ENCODE measurements around the gene PIEZO2. TPM values are rescaled to one million over a fixed set of nuclear protein-coding genes. Genes with fewer than 3 reads are reported as not detected.

Gene PIEZO2
- total and polyA plus RNA-seq, 12 donors, result 0.07 to 1.4 (median 0.25) TPM; not detected in 1

DNA sequence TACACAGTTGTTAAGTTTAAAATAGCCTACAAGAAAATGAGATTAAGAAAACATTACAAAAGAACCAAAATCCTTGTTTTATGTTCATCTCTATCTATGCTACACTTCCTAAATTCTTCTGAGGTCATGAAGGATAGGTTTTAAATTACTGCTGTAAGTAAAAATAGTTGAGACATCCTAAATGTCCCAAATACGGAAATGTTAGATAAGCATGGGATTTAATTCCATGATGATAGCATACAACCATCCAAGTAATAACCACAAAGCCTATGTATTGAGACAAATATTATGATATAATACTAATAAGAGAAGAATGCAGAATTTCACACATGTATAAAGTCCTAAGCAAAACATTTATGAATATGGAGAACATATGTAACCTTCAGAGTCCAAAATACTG lies 34.1 kb downstream of the PIEZO2 start:
- H3K27me3 ChIP-seq, result no peaks in the 10 kb centered on the region
- no peak for ATAC-seq
- intact Hi-C loops (cut with DNase I), result loop anchor here in 1 of 10 donors (1.0 kb wide), 1 partner anchor 14 kb away; no protein-coding TSS in a partner anchor
- no peak overlapping the region for H3K27ac ChIP-seq
- 62 to 74% methylated on average over 1 of the region's 1 CpG for WGBS, 2 donors
- no peak overlapping the region for H3K4me3 ChIP-seq
- no peaks in the 10 kb centered on the region for H3K4me1 ChIP-seq
- H3K36me3 ChIP-seq, result no peaks in the 10 kb centered on the region
- H3K9me3 ChIP-seq, result no peaks in the 10 kb centered on the region
- TF ChIP-seq, protein P1, sequence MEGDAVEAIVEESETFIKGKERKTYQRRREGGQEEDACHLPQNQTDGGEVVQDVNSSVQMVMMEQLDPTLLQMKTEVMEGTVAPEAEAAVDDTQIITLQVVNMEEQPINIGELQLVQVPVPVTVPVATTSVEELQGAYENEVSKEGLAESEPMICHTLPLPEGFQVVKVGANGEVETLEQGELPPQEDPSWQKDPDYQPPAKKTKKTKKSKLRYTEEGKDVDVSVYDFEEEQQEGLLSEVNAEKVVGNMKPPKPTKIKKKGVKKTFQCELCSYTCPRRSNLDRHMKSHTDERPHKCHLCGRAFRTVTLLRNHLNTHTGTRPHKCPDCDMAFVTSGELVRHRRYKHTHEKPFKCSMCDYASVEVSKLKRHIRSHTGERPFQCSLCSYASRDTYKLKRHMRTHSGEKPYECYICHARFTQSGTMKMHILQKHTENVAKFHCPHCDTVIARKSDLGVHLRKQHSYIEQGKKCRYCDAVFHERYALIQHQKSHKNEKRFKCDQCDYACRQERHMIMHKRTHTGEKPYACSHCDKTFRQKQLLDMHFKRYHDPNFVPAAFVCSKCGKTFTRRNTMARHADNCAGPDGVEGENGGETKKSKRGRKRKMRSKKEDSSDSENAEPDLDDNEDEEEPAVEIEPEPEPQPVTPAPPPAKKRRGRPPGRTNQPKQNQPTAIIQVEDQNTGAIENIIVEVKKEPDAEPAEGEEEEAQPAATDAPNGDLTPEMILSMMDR (IDR thresholded peaks at IDR 0.05), result no peak
- no peak for DNase-seq

DNA sequence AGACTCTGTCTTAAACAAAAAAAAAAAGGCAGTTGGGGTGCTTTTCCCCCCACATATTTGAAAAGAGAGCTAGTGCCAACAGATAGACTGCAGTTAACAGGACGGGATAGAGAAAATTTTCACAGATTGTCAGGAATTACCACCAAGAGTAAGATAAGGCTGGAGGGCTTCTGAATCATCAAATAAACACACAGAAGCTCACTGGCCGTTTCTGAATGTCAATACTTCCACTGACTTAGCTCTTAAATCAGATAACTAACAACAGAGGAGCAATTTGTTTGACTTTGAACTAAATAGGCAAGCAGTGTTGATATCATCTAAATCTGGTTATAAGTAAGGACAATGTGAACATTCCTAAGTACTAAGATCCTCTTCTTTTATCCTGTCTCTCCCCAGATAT lies 34.7 kb downstream of the PIEZO2 start:
- H3K4me1 ChIP-seq, result no peaks in the 10 kb centered on the region
- no peak for ATAC-seq
- no peak overlapping the region for H3K27ac ChIP-seq
- H3K27me3 ChIP-seq, result no peaks in the 10 kb centered on the region
- WGBS, 2 donors, result 58 to 60% methylated on average over 2 of the region's 2 CpGs
- TF ChIP-seq, protein P1 (IDR thresholded peaks at IDR 0.05), result no peak
- no peaks in the 10 kb centered on the region for H3K9me3 ChIP-seq
- no peak for DNase-seq
- intact Hi-C loops (cut with DNase I), result loop anchor here in 1 of 10 donors (1.0 kb wide), 1 partner anchor 13 kb away; no protein-coding TSS in a partner anchor
- no peaks in the 10 kb centered on the region for H3K36me3 ChIP-seq
- H3K4me3 ChIP-seq, result no peak overlapping the region

DNA sequence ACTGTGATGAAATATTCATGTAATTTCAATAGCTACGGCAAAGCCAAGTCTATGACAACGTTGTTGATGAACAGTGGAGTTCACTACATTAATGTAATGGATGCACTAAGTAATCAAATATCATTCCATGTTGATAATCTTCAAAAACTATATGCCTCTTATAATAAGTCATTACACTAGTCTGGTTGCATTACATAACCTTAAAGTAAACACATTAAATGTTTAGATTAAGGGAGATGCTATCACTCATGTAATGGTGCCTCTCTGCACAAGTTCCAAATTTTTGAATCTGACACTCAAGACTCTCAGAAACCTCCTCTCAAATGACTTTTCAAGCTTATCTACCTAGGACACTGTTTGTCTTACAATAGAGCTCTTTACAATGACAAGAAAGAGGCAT lies 35.4 kb downstream of the PIEZO2 start:
- no peak overlapping the region for H3K4me3 ChIP-seq
- DNase-seq (no peak), ATAC-seq (no peak)
- no peaks in the 10 kb centered on the region for H3K9me3 ChIP-seq
- WGBS, 2 donors, result 88 to 94% methylated on average over 2 of the region's 2 CpGs
- no peaks in the 10 kb centered on the region for H3K27me3 ChIP-seq
- no peaks in the 10 kb centered on the region for H3K36me3 ChIP-seq
- TF ChIP-seq, protein P1 (IDR thresholded peaks at IDR 0.05), result no peak
- intact Hi-C loops (cut with DNase I), result no loop called here
- H3K4me1 ChIP-seq, result no peaks in the 10 kb centered on the region
- no peak overlapping the region for H3K27ac ChIP-seq

DNA sequence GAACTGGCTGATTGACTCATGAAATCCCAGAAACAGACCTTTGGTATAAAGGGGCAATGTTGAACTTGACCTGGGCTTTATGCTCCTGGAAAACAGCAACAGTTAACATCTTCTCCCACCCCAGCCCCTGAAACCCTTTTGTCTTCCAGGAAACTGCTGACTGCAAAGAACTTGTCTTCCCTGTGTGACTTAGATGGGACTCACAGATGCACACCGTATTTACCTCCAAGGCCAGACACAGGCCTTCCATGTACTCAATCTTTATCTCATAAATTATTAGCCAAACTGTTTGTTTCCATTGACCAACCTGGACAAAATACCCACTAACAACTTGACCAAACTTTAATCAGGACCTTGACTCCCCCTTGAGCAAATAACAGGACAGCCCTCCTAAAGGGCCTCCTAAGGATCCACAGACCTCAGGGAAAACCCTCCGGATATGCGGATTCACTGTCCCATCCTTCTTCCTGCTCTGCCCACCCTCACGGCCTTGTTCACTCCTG lies 36.3 kb downstream of the PIEZO2 start:
- Histone ChIP-seq H3K27ac (no peak overlapping the region), H3K27me3 (no peaks in the 10 kb centered on the region), H3K36me3 (no peaks in the 10 kb centered on the region), H3K4me1 (no peaks in the 10 kb centered on the region), H3K9me3 (no peaks in the 10 kb centered on the region), H3K4me3 (no peak overlapping the region)
- TF ChIP-seq, protein P1 (IDR thresholded peaks at IDR 0.05), result no peak
- ATAC-seq (no peak), DNase-seq (no peak)
- intact Hi-C loops (cut with DNase I), result no loop called here
- WGBS, 2 donors, result 92 to 93% methylated on average over 4 of the region's 4 CpGs
